ENCODE measurements around the gene ERVV-1.

GRCh38 chr19:53037101-53038097, 23.7 kb downstream of the ERVV-1 start:
- TF ChIP-seq POLR2A (IDR thresholded peaks at IDR 0.05) (no peak), EP300 (IDR thresholded peaks at IDR 0.05) (no peak), POLR2AphosphoS5 (IDR thresholded peaks at IDR 0.05) (no peak)
- TF ChIP-seq, protein P1, sequence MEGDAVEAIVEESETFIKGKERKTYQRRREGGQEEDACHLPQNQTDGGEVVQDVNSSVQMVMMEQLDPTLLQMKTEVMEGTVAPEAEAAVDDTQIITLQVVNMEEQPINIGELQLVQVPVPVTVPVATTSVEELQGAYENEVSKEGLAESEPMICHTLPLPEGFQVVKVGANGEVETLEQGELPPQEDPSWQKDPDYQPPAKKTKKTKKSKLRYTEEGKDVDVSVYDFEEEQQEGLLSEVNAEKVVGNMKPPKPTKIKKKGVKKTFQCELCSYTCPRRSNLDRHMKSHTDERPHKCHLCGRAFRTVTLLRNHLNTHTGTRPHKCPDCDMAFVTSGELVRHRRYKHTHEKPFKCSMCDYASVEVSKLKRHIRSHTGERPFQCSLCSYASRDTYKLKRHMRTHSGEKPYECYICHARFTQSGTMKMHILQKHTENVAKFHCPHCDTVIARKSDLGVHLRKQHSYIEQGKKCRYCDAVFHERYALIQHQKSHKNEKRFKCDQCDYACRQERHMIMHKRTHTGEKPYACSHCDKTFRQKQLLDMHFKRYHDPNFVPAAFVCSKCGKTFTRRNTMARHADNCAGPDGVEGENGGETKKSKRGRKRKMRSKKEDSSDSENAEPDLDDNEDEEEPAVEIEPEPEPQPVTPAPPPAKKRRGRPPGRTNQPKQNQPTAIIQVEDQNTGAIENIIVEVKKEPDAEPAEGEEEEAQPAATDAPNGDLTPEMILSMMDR (IDR thresholded peaks at IDR 0.05): no peak
